HepG2 (cell line): ENCODE measurements around the gene CIBAR2. TPM values are rescaled to one million over a fixed set of nuclear protein-coding genes. Genes with fewer than 3 reads are reported as not detected.

Source experiments
- ATAD3A ChIP-seq: sonication (generic); formaldehyde crosslinking; IDR thresholded peaks from 2 replicates; pipeline ENCODE4 v1.4.0; 2020; ENCODE audit warnings: missing genetic modification reagents
- CEBPG ChIP-seq: IDR thresholded peaks from 2 replicates; pipeline ENCODE4 v1.6.1; 2016
- CREB1 ChIP-seq, 2 experiments: fragments of 450-650 bp in 1 of 2; IDR thresholded peaks; 2 replicates each; pipeline ENCODE4 v1.6.1; 2016 to 2017; ENCODE audit warnings: control low read depth in 1 of 2, mild to moderate bottlenecking in 1 of 2, missing compliant biosample characterization in 1 of 2, missing genetic modification characterization in 1 of 2
- DDIT3 ChIP-seq: sonication (generic); formaldehyde crosslinking; IDR thresholded peaks from 2 replicates; pipeline ENCODE4 v1.4.0; 2020; ENCODE audit warnings: mild to moderate bottlenecking, missing genetic modification reagents
- EZH2 ChIP-seq: conservative IDR thresholded peaks from 2 replicates; pipeline ENCODE4 v1.6.1; 2012; ENCODE audit warnings: mild to moderate bottlenecking, low read depth, low read length, moderate library complexity
- HES4 ChIP-seq: sonication (generic); formaldehyde crosslinking; IDR thresholded peaks from 2 replicates; pipeline ENCODE4 v1.9.0; 2021; ENCODE audit warnings: mild to moderate bottlenecking, missing genetic modification reagents, borderline replicate concordance
- NPAS2 ChIP-seq: sonication (generic); formaldehyde crosslinking; IDR thresholded peaks from 2 replicates; pipeline ENCODE4 v1.8.0; 2022; ENCODE audit warnings: mild to moderate bottlenecking, missing genetic modification reagents, borderline replicate concordance
- TP53 ChIP-seq: sonication (generic); formaldehyde crosslinking; conservative IDR thresholded peaks from 2 replicates; pipeline ENCODE4 v1.4.0; 2020; ENCODE audit warnings: missing genetic modification reagents
- ZBTB40 ChIP-seq, 2 experiments: fragments of 450-650 bp in 1 of 2; sonication (generic) in 1 of 2; formaldehyde crosslinking in 1 of 2; IDR thresholded peaks; 2 replicates each; pipeline versions ENCODE4 v1.6.1 to v1.8.0; 2016 to 2022; ENCODE audit warnings: antibody characterized with exemption in 1 of 2, mild to moderate bottlenecking in 1 of 2, missing genetic modification reagents in 1 of 2
- ZBTB7A ChIP-seq: sonication (generic); formaldehyde crosslinking; IDR thresholded peaks from 2 replicates; pipeline ENCODE4 v1.8.0; 2022; ENCODE audit warnings: mild to moderate bottlenecking, missing genetic modification reagents
- polyA plus RNA-seq, 8 experiments: library from polyadenylated mRNA; depleted of rRNA in 3 of 8; stranded (reverse) in 7 of 8; unstranded in 1 of 8; fragments of >200 nt; fragmentation: Illumina TruSeq in 4 of 8; extraction: Trizol in 4 of 8; gene quantifications; 2 replicates each; pipeline versions ENCODE4 v1.2.1 to v1.2.3, GENCODE V29; 2011 to 2016; ENCODE audit warnings: low read depth in 4 of 8, missing spikeins in 1 of 8, mixed read lengths in 1 of 8; ENCODE audit not compliant: insufficient read depth in 1 of 8
- total RNA-seq, 5 experiments: library from RNA; depleted of rRNA; stranded (reverse); fragments of >200 nt; fragmentation: Illumina TruSeq; extraction: Trizol; gene quantifications; 2 replicates each; pipeline ENCODE4 v1.2.3, GENCODE V29; 2016; ENCODE audit warnings: low read depth in 1 of 5
- TF ChIP-seq, protein P1 (sequence below): IDR thresholded peaks from 2 replicates; pipeline ENCODE4 v1.4.0; 2020; ENCODE audit warnings: mild to moderate bottlenecking, missing genetic modification reagents
- TF ChIP-seq, protein P2 (sequence below): sonication (generic); formaldehyde crosslinking; IDR thresholded peaks from 2 replicates; pipeline ENCODE4 v1.4.0; 2020; ENCODE audit warnings: missing genetic modification reagents

CIBAR2 gene
- total and polyA plus RNA-seq, 2 of the 13 experiments (the other 11 are each of a cell fraction or from before 2014, with no cell fraction given) = not detected

GRCh38 chr16:85136702-85137322, 24.5 kb upstream of the CIBAR2 start (continued):
- TF ChIP-seq ZBTB40 (IDR thresholded peaks at IDR 0.05) = no peak
- TF ChIP-seq ZBTB40 (CRISPR knock-in tag; IDR thresholded peaks at IDR 0.05) = peak; percentile 23; the same call in 1 of the 2 replicates
- TF ChIP-seq, protein P1, sequence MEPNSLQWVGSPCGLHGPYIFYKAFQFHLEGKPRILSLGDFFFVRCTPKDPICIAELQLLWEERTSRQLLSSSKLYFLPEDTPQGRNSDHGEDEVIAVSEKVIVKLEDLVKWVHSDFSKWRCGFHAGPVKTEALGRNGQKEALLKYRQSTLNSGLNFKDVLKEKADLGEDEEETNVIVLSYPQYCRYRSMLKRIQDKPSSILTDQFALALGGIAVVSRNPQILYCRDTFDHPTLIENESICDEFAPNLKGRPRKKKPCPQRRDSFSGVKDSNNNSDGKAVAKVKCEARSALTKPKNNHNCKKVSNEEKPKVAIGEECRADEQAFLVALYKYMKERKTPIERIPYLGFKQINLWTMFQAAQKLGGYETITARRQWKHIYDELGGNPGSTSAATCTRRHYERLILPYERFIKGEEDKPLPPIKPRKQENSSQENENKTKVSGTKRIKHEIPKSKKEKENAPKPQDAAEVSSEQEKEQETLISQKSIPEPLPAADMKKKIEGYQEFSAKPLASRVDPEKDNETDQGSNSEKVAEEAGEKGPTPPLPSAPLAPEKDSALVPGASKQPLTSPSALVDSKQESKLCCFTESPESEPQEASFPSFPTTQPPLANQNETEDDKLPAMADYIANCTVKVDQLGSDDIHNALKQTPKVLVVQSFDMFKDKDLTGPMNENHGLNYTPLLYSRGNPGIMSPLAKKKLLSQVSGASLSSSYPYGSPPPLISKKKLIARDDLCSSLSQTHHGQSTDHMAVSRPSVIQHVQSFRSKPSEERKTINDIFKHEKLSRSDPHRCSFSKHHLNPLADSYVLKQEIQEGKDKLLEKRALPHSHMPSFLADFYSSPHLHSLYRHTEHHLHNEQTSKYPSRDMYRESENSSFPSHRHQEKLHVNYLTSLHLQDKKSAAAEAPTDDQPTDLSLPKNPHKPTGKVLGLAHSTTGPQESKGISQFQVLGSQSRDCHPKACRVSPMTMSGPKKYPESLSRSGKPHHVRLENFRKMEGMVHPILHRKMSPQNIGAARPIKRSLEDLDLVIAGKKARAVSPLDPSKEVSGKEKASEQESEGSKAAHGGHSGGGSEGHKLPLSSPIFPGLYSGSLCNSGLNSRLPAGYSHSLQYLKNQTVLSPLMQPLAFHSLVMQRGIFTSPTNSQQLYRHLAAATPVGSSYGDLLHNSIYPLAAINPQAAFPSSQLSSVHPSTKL (CRISPR knock-in tag) = peak; percentile 12; the same call in 1 of the 2 replicates
- TF ChIP-seq TP53 (CRISPR knock-in tag) = no peak
- TF ChIP-seq ZBTB7A = no peak
- no peak; the same call in 1 of the 2 replicates for TF ChIP-seq CEBPG
- no peak for TF ChIP-seq ATAD3A (CRISPR knock-in tag)
- TF ChIP-seq EZH2 = no peak
- TF ChIP-seq, protein P2, sequence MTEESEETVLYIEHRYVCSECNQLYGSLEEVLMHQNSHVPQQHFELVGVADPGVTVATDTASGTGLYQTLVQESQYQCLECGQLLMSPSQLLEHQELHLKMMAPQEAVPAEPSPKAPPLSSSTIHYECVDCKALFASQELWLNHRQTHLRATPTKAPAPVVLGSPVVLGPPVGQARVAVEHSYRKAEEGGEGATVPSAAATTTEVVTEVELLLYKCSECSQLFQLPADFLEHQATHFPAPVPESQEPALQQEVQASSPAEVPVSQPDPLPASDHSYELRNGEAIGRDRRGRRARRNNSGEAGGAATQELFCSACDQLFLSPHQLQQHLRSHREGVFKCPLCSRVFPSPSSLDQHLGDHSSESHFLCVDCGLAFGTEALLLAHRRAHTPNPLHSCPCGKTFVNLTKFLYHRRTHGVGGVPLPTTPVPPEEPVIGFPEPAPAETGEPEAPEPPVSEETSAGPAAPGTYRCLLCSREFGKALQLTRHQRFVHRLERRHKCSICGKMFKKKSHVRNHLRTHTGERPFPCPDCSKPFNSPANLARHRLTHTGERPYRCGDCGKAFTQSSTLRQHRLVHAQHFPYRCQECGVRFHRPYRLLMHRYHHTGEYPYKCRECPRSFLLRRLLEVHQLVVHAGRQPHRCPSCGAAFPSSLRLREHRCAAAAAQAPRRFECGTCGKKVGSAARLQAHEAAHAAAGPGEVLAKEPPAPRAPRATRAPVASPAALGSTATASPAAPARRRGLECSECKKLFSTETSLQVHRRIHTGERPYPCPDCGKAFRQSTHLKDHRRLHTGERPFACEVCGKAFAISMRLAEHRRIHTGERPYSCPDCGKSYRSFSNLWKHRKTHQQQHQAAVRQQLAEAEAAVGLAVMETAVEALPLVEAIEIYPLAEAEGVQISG (CRISPR knock-in tag) = peak; percentile 64; the same call in 1 of the 2 replicates
- TF ChIP-seq HES4 (CRISPR knock-in tag) = peak; percentile 65; the same call in 1 of the 2 replicates
- TF ChIP-seq CREB1 (IDR thresholded peaks at IDR 0.05) = no peak
- 0 out of 2 replicates have a peak, but pooled peaks have one; percentile 53 for TF ChIP-seq CREB1 (CRISPR knock-in tag; IDR thresholded peaks at IDR 0.05)
- no peak for TF ChIP-seq DDIT3 (CRISPR knock-in tag)
- no peak for TF ChIP-seq NPAS2 (CRISPR knock-in tag)
